ENCODE data around the gene LRP1B.

Gene LRP1B

GRCh38 chr2:141911485-141912066 is 219.2 kb downstream of the LRP1B start:
- peak; percentile 41 for DNase-seq
- peak; percentile 42 for TF ChIP-seq CTCF (IDR thresholded peaks at IDR 0.05; ENCODE audit: low read depth, low read length)
- Histone ChIP-seq H3K36me3 (no peaks in the 10 kb centered on the region), H3K9me3 (no peaks in the 10 kb centered on the region), H3K4me1 (no peaks in the 10 kb centered on the region), H3K4me3 (ENCODE audit: low read depth, low read length) (no peak overlapping the region), H3K27me3 (no peaks in the 10 kb centered on the region)

GRCh38 chr2:141906678-141907077 is 224.1 kb downstream of the LRP1B start:
- Histone ChIP-seq H3K4me3 (ENCODE audit: low read depth, low read length) (no peak overlapping the region), H3K27me3 (no peaks in the 10 kb centered on the region), H3K36me3 (no peaks in the 10 kb centered on the region), H3K9me3 (no peaks in the 10 kb centered on the region), H3K4me1 (no peaks in the 10 kb centered on the region)
- TF ChIP-seq CTCF (IDR thresholded peaks at IDR 0.05; ENCODE audit: low read depth, low read length): no peak
- DNase-seq: no peak

DNA sequence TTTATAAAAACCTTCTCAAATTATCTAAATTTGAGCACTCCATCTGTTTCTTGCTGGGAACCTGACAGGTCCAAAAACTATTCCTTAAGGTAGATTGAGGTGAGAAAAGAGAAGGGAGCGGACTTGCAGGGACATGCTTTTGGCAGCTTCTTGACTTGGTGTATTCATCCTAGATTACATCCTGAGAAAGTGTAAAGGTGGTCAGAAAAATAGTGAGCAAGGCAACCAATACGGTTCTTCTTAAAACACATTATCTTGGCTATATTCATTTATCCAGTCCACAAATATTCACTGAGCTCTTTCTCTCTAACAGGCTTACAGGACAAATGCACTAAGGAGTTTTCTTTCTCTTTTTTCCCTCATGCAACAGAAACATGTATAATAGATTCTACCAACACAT is 230.0 kb downstream of the LRP1B start:
- Histone ChIP-seq H3K9me3 (no peaks in the 10 kb centered on the region), H3K4me1 (no peaks in the 10 kb centered on the region), H3K36me3 (no peaks in the 10 kb centered on the region), H3K27me3 (no peaks in the 10 kb centered on the region), H3K4me3 (ENCODE audit: low read depth, low read length) (no peak overlapping the region)
- DNase-seq: no peak
- no peak for TF ChIP-seq CTCF (IDR thresholded peaks at IDR 0.05; ENCODE audit: low read depth, low read length)

DNA sequence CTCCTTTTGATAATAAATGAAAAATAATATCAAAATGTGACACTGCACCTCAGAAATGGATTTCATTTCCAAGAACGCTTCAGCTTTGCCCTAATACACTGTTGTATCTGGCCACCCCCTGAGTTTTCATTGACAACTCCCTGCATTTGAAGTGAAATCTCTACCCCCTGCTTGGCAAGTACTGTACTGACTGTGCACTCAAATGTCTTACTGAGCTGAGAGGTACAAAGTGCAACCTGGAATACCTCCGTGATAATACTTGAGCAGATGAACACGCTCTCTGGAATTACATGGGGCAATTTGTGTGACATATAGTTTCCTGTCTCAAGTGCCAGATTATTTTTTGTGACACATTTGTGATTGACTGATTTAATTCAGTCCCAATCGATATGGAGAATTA is 231.1 kb downstream of the LRP1B start:
- no peak for DNase-seq
- no peaks in the 10 kb centered on the region for H3K36me3 ChIP-seq
- TF ChIP-seq CTCF (IDR thresholded peaks at IDR 0.05; ENCODE audit: low read depth, low read length): no peak
- no peaks in the 10 kb centered on the region for H3K9me3 ChIP-seq
- no peaks in the 10 kb centered on the region for H3K27me3 ChIP-seq
- no peaks in the 10 kb centered on the region for H3K4me1 ChIP-seq
- H3K4me3 ChIP-seq (ENCODE audit: low read depth, low read length): no peak overlapping the region

GRCh38 chr2:141889788-141890187 is 241.0 kb downstream of the LRP1B start:
- Histone ChIP-seq H3K27me3 (no peaks in the 10 kb centered on the region), H3K9me3 (no peaks in the 10 kb centered on the region), H3K4me3 (ENCODE audit: low read depth, low read length) (no peak overlapping the region), H3K36me3 (no peaks in the 10 kb centered on the region), H3K4me1 (no peaks in the 10 kb centered on the region)
- no peak for DNase-seq
- TF ChIP-seq CTCF (IDR thresholded peaks at IDR 0.05; ENCODE audit: low read depth, low read length): no peak

DNA sequence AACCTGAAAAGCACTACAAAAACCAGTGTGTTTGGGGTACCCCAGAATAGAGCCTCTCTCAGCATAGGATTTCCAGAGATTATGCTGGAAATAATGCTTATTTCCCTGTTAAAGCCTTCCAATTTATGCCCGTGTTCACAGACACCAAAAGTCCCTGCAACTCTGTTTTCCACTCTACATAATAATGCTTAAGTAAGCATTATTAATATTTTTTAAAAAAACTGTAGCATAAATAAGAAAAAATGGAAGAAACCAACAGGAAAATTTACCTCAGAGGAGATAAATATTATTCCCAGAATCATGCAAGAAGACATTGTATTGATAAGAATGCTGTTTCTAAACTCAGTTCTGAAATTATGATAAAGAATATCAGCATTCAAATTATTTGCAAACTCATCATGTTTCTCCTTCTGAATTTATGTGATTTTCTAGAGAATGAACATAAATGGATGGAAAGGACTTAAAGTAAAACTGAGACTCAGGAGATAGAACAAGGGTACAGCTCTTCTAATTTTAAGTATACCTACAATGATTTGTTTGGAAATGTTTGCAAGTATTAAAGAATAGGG is 241.7 kb downstream of the LRP1B start:
- no peaks in the 10 kb centered on the region for H3K9me3 ChIP-seq
- H3K27me3 ChIP-seq: no peaks in the 10 kb centered on the region
- no peak overlapping the region for H3K4me3 ChIP-seq (ENCODE audit: low read depth, low read length)
- H3K36me3 ChIP-seq: no peaks in the 10 kb centered on the region
- no peak for TF ChIP-seq CTCF (IDR thresholded peaks at IDR 0.05; ENCODE audit: low read depth, low read length)
- DNase-seq: no peak
- no peaks in the 10 kb centered on the region for H3K4me1 ChIP-seq
